ENCODE results near the gene TDRD9.

TDRD9 gene

GRCh38 chr14:104091927-104092771 is 163.9 kb downstream of the TDRD9 start:
- no peak for FAIRE-seq

GRCh38 chr14:104092931-104093365 is 164.7 kb downstream of the TDRD9 start:
- no peak for FAIRE-seq

GRCh38 chr14:104093366-104094055 is 165.3 kb downstream of the TDRD9 start:
- FAIRE-seq, result no peak

- no peak for FAIRE-seq
Observed at GRCh38 chr14:104094056-104094708, 165.9 kb downstream of the TDRD9 start.

GRCh38 chr14:104094709-104095425 is 166.6 kb downstream of the TDRD9 start:
- no peak for FAIRE-seq

GRCh38 chr14:104095426-104096310 is 167.4 kb downstream of the TDRD9 start:
- no peak for FAIRE-seq

GRCh38 chr14:104096318-104096717 is 168.1 kb downstream of the TDRD9 start:
- no peak for FAIRE-seq

- no peak for FAIRE-seq
Observed at GRCh38 chr14:104096751-104097700, 168.8 kb downstream of the TDRD9 start.

- FAIRE-seq, result no peak
Observed at GRCh38 chr14:104098272-104099095, 170.2 kb downstream of the TDRD9 start.

- FAIRE-seq, result no peak
Observed at GRCh38 chr14:104099096-104100041, 171.1 kb downstream of the TDRD9 start.

- FAIRE-seq, result no peak
Observed at GRCh38 chr14:104100171-104101085, 172.2 kb downstream of the TDRD9 start.

- FAIRE-seq, result no peak
Observed at GRCh38 chr14:104101086-104101621, 172.9 kb downstream of the TDRD9 start.

GRCh38 chr14:104101651-104102281 is 173.5 kb downstream of the TDRD9 start:
- FAIRE-seq, result no peak
